Measurements from ENCODE around the gene SPARC.

The SPARC gene

DNA sequence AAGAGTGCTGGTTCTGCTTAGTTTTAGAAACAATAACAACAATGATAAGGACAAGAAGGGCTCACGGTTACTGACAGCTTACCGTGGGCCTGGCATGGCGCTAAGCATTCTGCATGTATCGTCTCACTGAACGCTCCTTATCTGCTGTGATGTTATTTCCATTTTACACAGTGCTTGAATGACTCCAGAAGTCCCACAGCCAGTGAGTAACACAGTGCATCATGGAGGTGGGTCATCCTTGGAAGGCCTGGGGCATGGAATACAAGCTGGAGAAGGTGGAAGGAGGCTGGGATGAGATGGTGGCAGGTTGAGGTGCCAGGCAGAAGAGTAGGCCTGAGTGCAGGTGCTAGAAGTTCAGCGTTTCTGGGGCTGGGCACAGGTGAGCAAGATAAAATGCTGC lies 59.1 kb downstream of the SPARC start:
- intact Hi-C loops (cut with DNase I; ENCODE audit: low total_unique reads), result no loop called here
- Histone ChIP-seq H3K4me1 (peaks cover 0 to 19% (median 18%) of the 10 kb centered on the region in 4 donors), H3K36me3 (no peaks in the 10 kb centered on the region), H3K27me3 (no peaks in the 10 kb centered on the region), H3K27ac (peak overlapping the region in 1 of 2 donors; percentile 58), H3K9me3 (no peaks in the 10 kb centered on the region), H3K4me3 (no peak overlapping the region)
- no peak for DNase-seq
- no peak for TF ChIP-seq CTCF (IDR thresholded peaks at IDR 0.05)

- no peak overlapping the region for H3K4me3 ChIP-seq
- H3K4me1 ChIP-seq, result peaks cover 0 to 19% (median 18%) of the 10 kb centered on the region in 4 donors
- H3K27me3 ChIP-seq, result peaks cover 0 to 2% of the 10 kb centered on the region in 2 donors
- intact Hi-C loops (cut with DNase I; ENCODE audit: low total_unique reads), result no loop called here
- TF ChIP-seq CTCF (IDR thresholded peaks at IDR 0.05), result no peak
- H3K36me3 ChIP-seq, result no peaks in the 10 kb centered on the region
- no peaks in the 10 kb centered on the region for H3K9me3 ChIP-seq
- no peak overlapping the region for H3K27ac ChIP-seq
- DNase-seq, result no peak
Measured at GRCh38 chr5:151625285-151625684, 61.4 kb downstream of the SPARC start.

DNA sequence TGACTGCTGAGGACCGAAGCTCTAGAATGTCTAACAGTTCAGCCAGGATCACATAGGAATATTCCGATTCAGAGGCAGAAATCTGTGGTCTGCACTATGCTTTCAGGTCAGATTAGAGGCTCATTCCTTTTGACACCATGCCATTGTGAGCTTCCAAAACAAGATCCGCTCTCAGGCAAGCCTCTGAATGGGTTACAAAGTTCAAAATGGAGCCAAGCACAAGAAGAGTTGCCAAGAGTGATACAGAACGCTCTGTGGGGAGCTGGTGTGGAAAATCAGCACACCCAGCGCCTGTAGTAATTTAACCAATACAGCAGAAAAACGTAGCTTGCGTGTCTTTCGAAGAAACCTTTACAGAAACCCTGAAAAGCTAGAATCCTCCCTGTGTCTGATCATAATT lies 62.2 kb downstream of the SPARC start:
- Histone ChIP-seq H3K27me3 (peaks cover 0 to 2% of the 10 kb centered on the region in 2 donors), H3K4me1 (peaks cover 0 to 19% (median 18%) of the 10 kb centered on the region in 4 donors), H3K36me3 (no peaks in the 10 kb centered on the region), H3K9me3 (no peaks in the 10 kb centered on the region), H3K4me3 (no peak overlapping the region), H3K27ac (no peak overlapping the region)
- no peak for TF ChIP-seq CTCF (IDR thresholded peaks at IDR 0.05)
- intact Hi-C loops (cut with DNase I; ENCODE audit: low total_unique reads), result no loop called here
- DNase-seq, result no peak

DNA sequence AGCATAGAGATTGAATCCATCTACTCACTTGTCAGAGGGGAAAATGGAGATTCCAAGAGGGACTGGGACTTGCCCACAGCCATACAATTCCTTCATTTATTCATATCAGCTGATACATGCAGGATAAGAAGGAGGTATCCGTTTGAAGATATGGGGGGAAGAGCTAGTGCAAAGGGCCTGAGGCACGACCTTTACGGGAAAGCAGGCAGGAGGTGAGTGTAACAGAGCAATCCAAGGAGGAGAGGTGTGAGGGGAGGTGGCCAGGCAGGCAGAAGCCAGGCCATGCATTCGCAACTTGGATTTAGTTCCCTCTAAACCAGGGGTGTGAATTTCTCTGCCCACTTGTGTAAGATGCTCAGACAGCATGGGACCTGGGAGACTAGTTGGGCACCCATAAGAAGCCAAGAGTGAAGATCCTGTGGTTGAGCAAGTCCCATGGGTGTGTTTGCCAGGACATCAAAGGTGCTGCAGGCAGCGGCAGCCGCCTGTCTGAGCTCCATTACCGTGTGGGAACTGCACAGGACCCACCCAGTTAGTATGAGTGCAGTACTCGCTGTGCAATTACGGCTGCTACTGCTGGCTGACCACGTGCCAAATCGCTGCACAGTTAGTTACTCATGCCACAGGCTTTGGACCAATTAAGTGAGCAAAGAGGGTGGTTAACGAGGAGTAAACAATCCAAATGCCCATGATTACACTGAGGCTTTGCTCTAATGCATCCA lies 64.2 kb downstream of the SPARC start:
- Histone ChIP-seq H3K4me1 (peaks cover 0 to 2% (median 1%) of the 10 kb centered on the region in 4 donors), H3K27ac (no peak overlapping the region), H3K9me3 (no peaks in the 10 kb centered on the region), H3K27me3 (peaks cover 0 to 2% of the 10 kb centered on the region in 2 donors), H3K4me3 (no peak overlapping the region), H3K36me3 (no peaks in the 10 kb centered on the region)
- no peak for DNase-seq
- TF ChIP-seq CTCF (IDR thresholded peaks at IDR 0.05), result no peak
- intact Hi-C loops (cut with DNase I; ENCODE audit: low total_unique reads), result no loop called here

- no peak for DNase-seq
- Histone ChIP-seq H3K4me3 (no peak overlapping the region), H3K36me3 (no peaks in the 10 kb centered on the region), H3K27ac (no peak overlapping the region), H3K4me1 (no peaks in the 10 kb centered on the region), H3K9me3 (no peaks in the 10 kb centered on the region), H3K27me3 (peaks cover 0 to 2% of the 10 kb centered on the region in 2 donors)
- intact Hi-C loops (cut with DNase I; ENCODE audit: low total_unique reads), result no loop called here
- TF ChIP-seq CTCF (IDR thresholded peaks at IDR 0.05), result no peak
Measured at GRCh38 chr5:151620461-151620840, 66.3 kb downstream of the SPARC start.

Data from tibial artery (tissue), 4 donors.